BJ (cell line): ENCODE data around the gene MAP4K1. TPM values are rescaled to one million over a fixed set of nuclear protein-coding genes. Genes with fewer than 3 reads are reported as not detected.

Source experiments
- CTCF ChIA-PET: fragments of 350-600 bp; formaldehyde crosslinking; extraction: SDS; loops from one replicate; lab custom pipeline; 2021; ENCODE audit warnings: antibody characterized with exemption, inconsistent platforms; lab: Yijun Ruan, JAX
- POLR2A ChIA-PET: fragments of 300-600 bp; sonication (Branson Sonifier 250); formaldehyde crosslinking; extraction: SDS; loops from one replicate; lab custom pipeline; 2021; ENCODE audit warnings: antibody characterized with exemption; lab: Charles Lee
- DNase-seq: peaks from one replicate; pipeline ENCODE4 v3.0.0-alpha.2; 2011; ENCODE audit warnings: low read depth
- H3K27me3 ChIP-seq: 2 replicates; pipeline ENCODE4 v1.6.0; 2011; ENCODE audit warnings: low read length; ENCODE audit not compliant: control insufficient read depth, insufficient read depth
- H3K36me3 ChIP-seq: 2 replicates; pipeline ENCODE4 v1.5.1; 2011; ENCODE audit warnings: low read length; ENCODE audit not compliant: control insufficient read depth, insufficient read depth
- H3K4me3 ChIP-seq: 2 replicates; pipeline ENCODE4 v1.5.1; 2011; ENCODE audit warnings: low read depth, mild to moderate bottlenecking, control low read depth, low read length
- polyA plus RNA-seq: library from polyadenylated mRNA; depleted of rRNA; stranded (reverse); fragments of >200 nt; gene quantifications from 2 replicates; pipeline ENCODE4 v1.2.3, GENCODE V29; 2011
- TF ChIP-seq, protein P1 (sequence below): IDR thresholded peaks from 2 replicates; pipeline ENCODE4 v1.5.1; 2011; ENCODE audit warnings: low read depth, mild to moderate bottlenecking, control low read depth, inconsistent platforms, low read length, moderate library complexity; ENCODE audit not compliant: insufficient read depth

MAP4K1 gene
- polyA plus RNA-seq, 1 experiment, result 0.25 TPM

DNA sequence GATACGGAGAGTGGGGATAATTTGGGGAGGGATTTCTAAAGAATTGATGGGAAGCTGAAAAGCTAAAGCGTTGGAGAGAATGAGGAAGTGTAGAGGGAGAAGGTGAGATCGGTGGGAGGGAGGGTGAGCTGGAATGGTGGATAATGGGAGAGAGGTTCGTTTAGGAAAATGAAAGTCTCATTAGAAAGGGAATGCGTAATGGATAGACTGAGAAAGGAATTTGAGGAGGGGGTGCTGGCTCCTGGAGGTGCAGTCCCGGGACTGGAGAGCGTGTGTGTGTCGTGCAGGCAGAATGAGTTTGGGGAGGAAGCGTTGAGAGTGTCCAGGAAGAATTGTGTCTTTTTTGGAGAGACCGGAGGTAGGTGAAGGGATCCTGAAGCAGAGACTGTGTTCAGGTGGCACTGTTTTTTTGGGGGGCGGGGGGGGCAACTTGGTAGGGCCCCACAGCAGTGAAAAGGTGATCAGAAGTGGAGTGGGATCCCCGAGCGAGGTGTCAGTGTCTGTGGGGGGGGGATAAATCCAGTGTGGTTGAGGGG, 31.1 kb upstream of the MAP4K1 start:
- TF ChIP-seq, protein P1, sequence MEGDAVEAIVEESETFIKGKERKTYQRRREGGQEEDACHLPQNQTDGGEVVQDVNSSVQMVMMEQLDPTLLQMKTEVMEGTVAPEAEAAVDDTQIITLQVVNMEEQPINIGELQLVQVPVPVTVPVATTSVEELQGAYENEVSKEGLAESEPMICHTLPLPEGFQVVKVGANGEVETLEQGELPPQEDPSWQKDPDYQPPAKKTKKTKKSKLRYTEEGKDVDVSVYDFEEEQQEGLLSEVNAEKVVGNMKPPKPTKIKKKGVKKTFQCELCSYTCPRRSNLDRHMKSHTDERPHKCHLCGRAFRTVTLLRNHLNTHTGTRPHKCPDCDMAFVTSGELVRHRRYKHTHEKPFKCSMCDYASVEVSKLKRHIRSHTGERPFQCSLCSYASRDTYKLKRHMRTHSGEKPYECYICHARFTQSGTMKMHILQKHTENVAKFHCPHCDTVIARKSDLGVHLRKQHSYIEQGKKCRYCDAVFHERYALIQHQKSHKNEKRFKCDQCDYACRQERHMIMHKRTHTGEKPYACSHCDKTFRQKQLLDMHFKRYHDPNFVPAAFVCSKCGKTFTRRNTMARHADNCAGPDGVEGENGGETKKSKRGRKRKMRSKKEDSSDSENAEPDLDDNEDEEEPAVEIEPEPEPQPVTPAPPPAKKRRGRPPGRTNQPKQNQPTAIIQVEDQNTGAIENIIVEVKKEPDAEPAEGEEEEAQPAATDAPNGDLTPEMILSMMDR, result no peak
- peak overlapping the region; percentile 100 for H3K4me3 ChIP-seq
- no peak for DNase-seq
- no peaks in the 10 kb centered on the region for H3K36me3 ChIP-seq
- H3K27me3 ChIP-seq, result no peaks in the 10 kb centered on the region
- CTCF ChIA-PET, result interaction anchor here (0.7 to 1.4 kb wide), 6 partner anchors 10 to 82 kb away, joined by 3 to 4 read pairs (median 3); no protein-coding TSS in a partner anchor
- POLR2A ChIA-PET, result interaction anchor here (0.6 to 1.3 kb wide), 4 partner anchors 10 to 202 kb away, joined by 3 to 11 read pairs (median 5); no protein-coding TSS in a partner anchor

DNA sequence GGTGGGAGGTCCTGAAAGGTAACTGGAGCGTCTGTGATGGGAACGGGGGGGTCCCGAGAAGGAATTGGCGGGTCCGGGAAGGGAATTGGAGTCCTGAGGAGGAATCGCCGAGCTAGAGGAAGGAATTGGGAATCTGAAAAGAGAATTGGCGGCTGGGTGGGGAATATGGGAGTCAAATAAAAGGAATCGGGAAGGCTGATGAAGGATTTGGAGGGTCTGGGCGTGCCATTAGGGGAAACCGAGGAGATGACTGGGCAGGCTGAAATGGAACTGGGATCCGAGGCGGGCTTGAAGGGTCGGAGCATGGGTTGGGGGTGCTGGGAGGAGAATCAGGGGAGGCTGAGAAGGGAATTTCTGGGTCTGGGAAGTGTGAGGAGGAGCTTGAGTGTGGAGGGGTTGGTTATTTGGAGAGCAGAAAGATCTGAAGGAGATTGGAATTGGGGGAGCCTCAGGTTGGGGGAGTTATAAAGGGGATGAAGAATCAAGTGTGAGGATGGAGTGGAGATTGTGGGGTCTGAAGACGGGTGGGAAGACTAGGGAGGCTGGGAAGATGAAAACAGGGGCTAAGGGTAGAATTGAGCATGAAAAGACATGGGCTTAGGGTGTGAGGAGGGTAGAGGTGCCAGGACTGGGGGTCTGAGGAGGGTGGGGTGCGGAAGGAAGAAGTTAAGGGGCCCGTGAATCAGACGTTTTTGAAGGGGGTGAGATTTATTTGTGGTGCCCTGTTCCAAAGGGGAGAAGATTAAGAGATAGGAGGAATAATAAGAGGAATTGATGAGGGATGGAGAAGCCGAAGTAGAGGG, 30.4 kb upstream of the MAP4K1 start:
- TF ChIP-seq, protein P1, result no peak
- ChIA-PET CTCF (interaction anchor here (0.6 to 6.1 kb wide), 8 partner anchors 10 to 253 kb away, joined by 3 to 49 read pairs (median 3); no protein-coding TSS in a partner anchor), POLR2A (interaction anchor here (0.6 to 1.4 kb wide), 5 partner anchors 11 to 181 kb away, joined by 3 to 11 read pairs (median 3); no protein-coding TSS in a partner anchor)
- H3K27me3 ChIP-seq, result no peaks in the 10 kb centered on the region
- peak overlapping the region; percentile 100 for H3K4me3 ChIP-seq
- no peak for DNase-seq
- H3K36me3 ChIP-seq, result no peaks in the 10 kb centered on the region

DNA sequence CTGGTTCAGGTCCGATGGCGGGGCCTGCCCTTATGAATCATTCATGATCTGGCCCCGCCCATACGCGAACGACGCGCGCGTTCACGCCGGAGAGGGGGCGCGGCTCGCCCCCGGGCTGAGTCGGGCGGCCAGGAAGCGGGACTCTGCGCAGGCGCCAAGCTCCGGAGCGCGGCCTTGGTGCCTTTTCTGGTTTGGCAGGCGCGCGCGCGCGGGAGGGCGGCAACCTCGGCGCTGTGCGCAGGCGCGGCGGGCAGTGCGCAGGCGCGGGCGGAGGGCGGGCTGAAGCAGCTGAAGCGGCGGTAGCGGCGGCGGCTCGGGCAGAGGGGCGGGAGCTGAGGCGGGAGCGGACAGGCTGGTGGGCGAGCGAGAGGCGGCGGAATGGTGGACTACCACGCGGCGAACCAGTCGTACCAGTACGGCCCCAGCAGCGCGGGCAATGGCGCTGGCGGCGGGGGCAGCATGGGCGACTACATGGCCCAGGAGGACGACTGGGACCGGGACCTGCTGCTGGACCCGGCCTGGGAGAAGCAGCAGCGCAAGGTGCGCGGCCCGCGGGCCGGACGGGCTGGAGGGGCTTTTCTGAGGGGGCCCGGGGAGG, 29.7 kb upstream of the MAP4K1 start, which contains the start of gene ACTN4:
ACTN4 (plus strand) TSS at position 282 of the 598 bp plus-strand sequence; CDS start at position 379, 97 bp downstream.
- TF ChIP-seq, protein P1, result no peak
- H3K4me3 ChIP-seq, result peak within 1 kb of the TSS; percentile 100
- ChIA-PET POLR2A (interaction anchor here (0.5 to 1.4 kb wide), 7 partner anchors 27 to 182 kb away, joined by 3 to 5 read pairs (median 3); partner anchors contain the start of gene EIF3K), CTCF (interaction anchor here (0.6 to 6.1 kb wide), 8 partner anchors 9 to 328 kb away, joined by 3 to 49 read pairs (median 3); partner anchors contain the start of genes FAM98C and FBXO17)
- DNase-seq, result peak; percentile 74
- H3K36me3 ChIP-seq, result no peaks in the 10 kb centered on the region
- H3K27me3 ChIP-seq, result no peaks in the 10 kb centered on the region

DNA sequence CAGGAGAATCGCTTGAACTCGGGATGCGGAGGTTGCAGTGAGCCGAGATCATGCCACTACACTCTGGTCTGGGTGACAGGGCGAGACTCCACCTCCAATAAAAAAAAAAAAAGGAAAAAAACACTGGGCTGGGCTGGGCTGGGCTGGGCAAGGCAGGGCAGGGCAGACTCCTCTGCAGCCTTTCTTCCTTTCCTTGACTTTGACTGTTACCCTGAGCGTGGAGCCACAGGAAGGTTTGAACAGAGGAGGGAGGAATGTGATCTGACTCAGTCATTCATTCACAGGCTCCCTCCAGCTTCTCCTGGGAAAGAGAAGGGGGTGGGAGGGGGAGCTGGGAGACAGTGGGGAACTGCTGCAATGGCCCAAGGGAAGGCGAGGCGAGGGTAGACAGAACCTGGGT, 27.0 kb upstream of the MAP4K1 start:
- Histone ChIP-seq H3K4me3 (no peak overlapping the region), H3K36me3 (no peaks in the 10 kb centered on the region), H3K27me3 (no peaks in the 10 kb centered on the region)
- POLR2A ChIA-PET, result interaction anchor here (0.6 to 0.7 kb wide), 2 partner anchors 226 to 230 kb away, joined by 3 to 8 read pairs; no protein-coding TSS in a partner anchor
- CTCF ChIA-PET, result interaction anchor here (0.9 to 6.1 kb wide), 3 partner anchors 9 to 242 kb away, joined by 3 to 49 read pairs (median 5); partner anchors contain the start of gene FAM98C
- TF ChIP-seq, protein P1, result no peak
- DNase-seq, result no peak
